GM21619 (cell line): ENCODE results near the gene EQTN.

Source experiments
- ATAC-seq: cut with Tn5 transposase; IDR thresholded peaks from one replicate; pipeline ENCODE4 v1.9.1; 2021; ENCODE audit not compliant: unreplicated experiment

EQTN gene

GRCh38 chr9:27297050-27297449, at the start of gene EQTN:
Gene EQTN, minus strand, starts transcription at chr9:27297150. Its CDS starts 95 bp downstream, at chr9:27297055.
- ATAC-seq = no peak

- ATAC-seq = no peak
These were observed 47.8 kb upstream of the EQTN start for GRCh38 chr9:27344776-27345175.

- ATAC-seq = no peak
These were observed 44.8 kb upstream of the EQTN start for GRCh38 chr9:27341545-27342294.

- no peak for ATAC-seq
These were observed 44.1 kb upstream of the EQTN start for GRCh38 chr9:27340961-27341511.

- ATAC-seq = no peak
These were observed 43.3 kb upstream of the EQTN start for GRCh38 chr9:27340285-27340674.

GRCh38 chr9:27339661-27340284, 42.8 kb upstream of the EQTN start:
- ATAC-seq = no peak

GRCh38 chr9:27338527-27338903, 41.6 kb upstream of the EQTN start:
- no peak for ATAC-seq

- ATAC-seq = no peak
These were observed 41.0 kb upstream of the EQTN start for GRCh38 chr9:27337833-27338526.

- no peak for ATAC-seq
These were observed 40.3 kb upstream of the EQTN start for GRCh38 chr9:27337236-27337635.

- ATAC-seq = no peak
These were observed 39.9 kb upstream of the EQTN start for GRCh38 chr9:27336829-27337228.

GRCh38 chr9:27336126-27336525, 39.2 kb upstream of the EQTN start:
- no peak for ATAC-seq

GRCh38 chr9:27335075-27335474, 38.1 kb upstream of the EQTN start:
- ATAC-seq = no peak

- ATAC-seq = peak; percentile 72
These were observed 36.5 kb upstream of the EQTN start for GRCh38 chr9:27333241-27334052.

GRCh38 chr9:27331393-27331792, 34.4 kb upstream of the EQTN start:
- ATAC-seq = no peak

- no peak for ATAC-seq
These were observed 32.3 kb upstream of the EQTN start for GRCh38 chr9:27329291-27329690.

GRCh38 chr9:27328483-27328882, 31.5 kb upstream of the EQTN start:
- ATAC-seq = no peak

GRCh38 chr9:27311184-27311583, 14.2 kb upstream of the EQTN start:
- no peak for ATAC-seq

GRCh38 chr9:27310582-27310981, 13.6 kb upstream of the EQTN start:
- no peak for ATAC-seq

GRCh38 chr9:27308691-27309390, 11.9 kb upstream of the EQTN start:
- ATAC-seq = no peak

GRCh38 chr9:27304521-27304920, 7.6 kb upstream of the EQTN start:
- ATAC-seq = no peak
